MM.1S (cell line): Measurements from ENCODE around the gene NR4A2.

Experiments used
- DNase-seq: peaks from one replicate; pipeline ENCODE4 v3.0.0-alpha.2; 2015
- H2AFZ ChIP-seq: fragments of 300-600 bp; sonication (generic); 2 replicates; pipeline ENCODE4 v1.6.0; 2016; ENCODE audit warnings: antibody characterized with exemption, low read length
- H3F3A ChIP-seq: fragments of 300-600 bp; sonication (generic); 2 replicates; pipeline ENCODE4 v1.6.1; 2016; ENCODE audit warnings: mild to moderate bottlenecking, antibody characterized with exemption, low read length, moderate library complexity, mixed read lengths; ENCODE audit not compliant: insufficient read depth
- H3K27ac ChIP-seq: fragments of 300-600 bp; sonication (generic); 2 replicates; pipeline ENCODE4 v1.5.1; 2016; ENCODE audit warnings: mild to moderate bottlenecking, low read length
- H3K27me3 ChIP-seq: fragments of 300-600 bp; sonication (generic); replicated peaks from 2 replicates; pipeline ENCODE4 v1.6.0; 2016; ENCODE audit warnings: low read length; ENCODE audit not compliant: insufficient read depth
- H3K36me3 ChIP-seq: fragments of 300-600 bp; sonication (generic); replicated peaks from 2 replicates; pipeline ENCODE4 v1.6.1; 2016; ENCODE audit warnings: mild to moderate bottlenecking, low read length, mixed read lengths; ENCODE audit not compliant: insufficient read depth
- H3K4me1 ChIP-seq: fragments of 300-600 bp; sonication (generic); 2 replicates; pipeline ENCODE4 v1.6.1; 2016; ENCODE audit warnings: low read length, mixed read lengths
- H3K4me2 ChIP-seq: fragments of 300-600 bp; sonication (generic); 2 replicates; pipeline ENCODE4 v1.6.0; 2016; ENCODE audit warnings: low read depth, low read length
- H3K4me3 ChIP-seq: fragments of 300-600 bp; sonication (generic); 2 replicates; pipeline ENCODE4 v1.5.1; 2016; ENCODE audit warnings: low read length, mixed read lengths
- H3K79me2 ChIP-seq: fragments of 300-600 bp; sonication (generic); 2 replicates; pipeline ENCODE4 v1.6.1; 2016; ENCODE audit warnings: mixed run types, low read length, mixed read lengths
- H3K9ac ChIP-seq: fragments of 300-600 bp; sonication (generic); 2 replicates; pipeline ENCODE4 v1.6.1; 2016; ENCODE audit warnings: low read length, mixed read lengths
- H3K9me2 ChIP-seq: fragments of 300-600 bp; sonication (generic); replicated peaks from 2 replicates; pipeline ENCODE4 v1.6.1; 2016; ENCODE audit warnings: mild to moderate bottlenecking, low read length, mixed read lengths; ENCODE audit not compliant: insufficient read depth
- H3K9me3 ChIP-seq: fragments of 300-600 bp; sonication (generic); replicated peaks from 2 replicates; pipeline ENCODE4 v1.6.1; 2016; ENCODE audit warnings: mild to moderate bottlenecking, low read length, mixed read lengths; ENCODE audit not compliant: insufficient read depth
- H4K20me1 ChIP-seq: fragments of 300-600 bp; sonication (generic); 2 replicates; pipeline ENCODE4 v1.6.1; 2016; ENCODE audit warnings: mild to moderate bottlenecking, low read length, moderate library complexity, mixed read lengths; ENCODE audit not compliant: insufficient read depth
- EZH2 ChIP-seq: fragments of 300-600 bp; sonication (generic); optimal IDR thresholded peaks from 2 replicates; pipeline ENCODE3; 2017; ENCODE audit warnings: low read depth, mild to moderate bottlenecking, antibody characterized with exemption, low read length, mixed read lengths
- EZH2phosphoT487 ChIP-seq: fragments of 300-600 bp; sonication (generic); IDR thresholded peaks from 2 replicates; pipeline ENCODE4 v1.6.1; 2018; ENCODE audit warnings: antibody characterized with exemption, low read length
- TF ChIP-seq, protein P1 (sequence below): fragments of 300-600 bp; sonication (generic); IDR thresholded peaks from 2 replicates; pipeline ENCODE4 v1.5.1; 2016; ENCODE audit warnings: antibody characterized with exemption, low read length, mixed read lengths

Gene NR4A2

DNA sequence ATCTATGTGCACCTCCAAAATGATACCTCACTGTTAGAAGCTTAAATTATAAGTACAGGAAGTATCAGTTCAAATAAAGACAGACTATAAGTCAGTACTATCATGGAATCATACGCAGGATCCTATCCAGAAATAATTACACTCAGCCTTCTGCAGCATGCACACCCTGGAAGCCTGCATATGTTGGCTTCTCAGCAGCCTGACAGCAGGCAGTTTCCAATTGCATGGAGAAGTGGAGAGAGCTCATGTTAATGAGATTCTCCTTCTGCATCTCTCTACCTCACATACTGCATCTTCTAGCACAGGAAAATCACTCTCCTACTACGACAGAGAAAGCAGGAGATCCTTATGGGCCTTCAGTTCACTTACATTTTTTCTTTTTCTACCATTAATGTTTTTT is 20.5 kb downstream of the NR4A2 start:
- no peaks in the 10 kb centered on the region for H4K20me1 ChIP-seq
- no peaks in the 10 kb centered on the region for H3F3A ChIP-seq
- H3K27ac ChIP-seq = no peak overlapping the region
- H3K4me3 ChIP-seq = no peak overlapping the region
- H2AFZ ChIP-seq = no peak overlapping the region
- TF ChIP-seq EZH2phosphoT487 (no peak), EZH2 (no peak)
- TF ChIP-seq, protein P1, sequence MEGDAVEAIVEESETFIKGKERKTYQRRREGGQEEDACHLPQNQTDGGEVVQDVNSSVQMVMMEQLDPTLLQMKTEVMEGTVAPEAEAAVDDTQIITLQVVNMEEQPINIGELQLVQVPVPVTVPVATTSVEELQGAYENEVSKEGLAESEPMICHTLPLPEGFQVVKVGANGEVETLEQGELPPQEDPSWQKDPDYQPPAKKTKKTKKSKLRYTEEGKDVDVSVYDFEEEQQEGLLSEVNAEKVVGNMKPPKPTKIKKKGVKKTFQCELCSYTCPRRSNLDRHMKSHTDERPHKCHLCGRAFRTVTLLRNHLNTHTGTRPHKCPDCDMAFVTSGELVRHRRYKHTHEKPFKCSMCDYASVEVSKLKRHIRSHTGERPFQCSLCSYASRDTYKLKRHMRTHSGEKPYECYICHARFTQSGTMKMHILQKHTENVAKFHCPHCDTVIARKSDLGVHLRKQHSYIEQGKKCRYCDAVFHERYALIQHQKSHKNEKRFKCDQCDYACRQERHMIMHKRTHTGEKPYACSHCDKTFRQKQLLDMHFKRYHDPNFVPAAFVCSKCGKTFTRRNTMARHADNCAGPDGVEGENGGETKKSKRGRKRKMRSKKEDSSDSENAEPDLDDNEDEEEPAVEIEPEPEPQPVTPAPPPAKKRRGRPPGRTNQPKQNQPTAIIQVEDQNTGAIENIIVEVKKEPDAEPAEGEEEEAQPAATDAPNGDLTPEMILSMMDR = no peak
- H3K9me2 ChIP-seq = no peaks in the 10 kb centered on the region
- H3K79me2 ChIP-seq = no peaks in the 10 kb centered on the region
- no peaks in the 10 kb centered on the region for H3K36me3 ChIP-seq
- H3K9me3 ChIP-seq = no peaks in the 10 kb centered on the region
- no peaks in the 10 kb centered on the region for H3K4me1 ChIP-seq
- no peak for DNase-seq
- no peaks in the 10 kb centered on the region for H3K27me3 ChIP-seq
- H3K9ac ChIP-seq = no peak overlapping the region
- no peak overlapping the region for H3K4me2 ChIP-seq

DNA sequence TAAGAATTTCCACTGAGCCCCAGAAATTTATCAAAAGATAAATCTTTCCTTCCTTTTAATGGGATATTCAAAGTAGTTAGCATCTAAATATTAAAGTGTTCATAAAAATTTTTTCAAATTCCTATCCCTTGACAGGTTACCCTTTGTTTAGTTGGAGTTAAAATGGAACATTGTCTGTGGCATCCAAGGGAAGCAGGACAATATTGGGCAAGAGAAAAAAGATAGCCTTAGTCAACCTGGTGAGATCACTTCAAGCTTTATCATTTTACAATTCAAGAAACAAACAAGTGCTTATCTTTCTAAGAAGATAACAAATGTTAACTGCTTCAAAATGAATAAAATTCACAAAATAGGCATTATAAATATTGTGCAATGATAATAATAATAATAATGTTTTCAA is 21.7 kb downstream of the NR4A2 start:
- Histone ChIP-seq H3K4me1 (no peaks in the 10 kb centered on the region), H2AFZ (no peak overlapping the region), H3K4me2 (no peak overlapping the region), H3F3A (no peaks in the 10 kb centered on the region), H3K9ac (no peak overlapping the region), H3K9me2 (no peaks in the 10 kb centered on the region), H3K4me3 (no peak overlapping the region), H3K27ac (no peak overlapping the region), H3K79me2 (no peaks in the 10 kb centered on the region), H3K9me3 (no peaks in the 10 kb centered on the region), H3K27me3 (no peaks in the 10 kb centered on the region), H3K36me3 (no peaks in the 10 kb centered on the region), H4K20me1 (no peaks in the 10 kb centered on the region)
- no peak for DNase-seq
- TF ChIP-seq EZH2 = no peak
- TF ChIP-seq, protein P1 = no peak
- no peak for TF ChIP-seq EZH2phosphoT487

DNA sequence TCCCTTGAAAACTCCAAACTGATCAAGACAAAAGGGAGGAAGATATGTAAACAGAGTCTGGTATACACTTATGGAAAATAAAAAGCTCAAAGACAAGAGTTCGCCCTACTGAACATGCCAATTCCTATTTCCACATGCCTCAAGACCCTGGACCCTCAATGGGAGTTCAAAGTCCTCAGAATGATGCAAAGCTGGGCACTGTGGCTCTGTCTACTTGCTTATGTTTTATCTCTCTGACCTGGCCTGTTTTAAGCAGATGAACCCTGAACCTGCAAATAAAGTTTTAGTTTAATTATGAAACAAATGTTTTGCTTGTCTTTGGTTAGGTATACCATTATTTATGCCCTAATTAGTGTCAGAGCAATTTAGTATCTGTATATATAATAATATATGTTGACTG is 22.6 kb downstream of the NR4A2 start:
- no peaks in the 10 kb centered on the region for H3K27me3 ChIP-seq
- no peaks in the 10 kb centered on the region for H3F3A ChIP-seq

More for the DNA sequence above, 22.6 kb downstream of the NR4A2 start:
- Histone ChIP-seq H3K4me2 (no peak overlapping the region), H3K27ac (no peak overlapping the region), H3K36me3 (no peaks in the 10 kb centered on the region), H3K79me2 (no peaks in the 10 kb centered on the region), H4K20me1 (no peaks in the 10 kb centered on the region), H3K4me1 (no peaks in the 10 kb centered on the region), H3K9ac (no peak overlapping the region), H3K4me3 (no peak overlapping the region), H2AFZ (no peak overlapping the region), H3K9me2 (no peaks in the 10 kb centered on the region), H3K9me3 (no peaks in the 10 kb centered on the region)
- DNase-seq = no peak
- TF ChIP-seq EZH2 (no peak), EZH2phosphoT487 (no peak)
- TF ChIP-seq, protein P1 = no peak
